ENCODE data around the gene ATRX.
"Not testable (repeated sequence)": the region's sequence is repeated elsewhere in the genome, so short reads cannot be mapped to it uniquely, and the experiment has no call there.

The ATRX gene

GRCh38 chrX:77635373-77635772 lies 150.6 kb downstream of the ATRX start:
- no peak overlapping the region for H3K9ac ChIP-seq (ENCODE audit: low read depth in 1 of 2, low read length in 2 of 2)
- H3K27ac ChIP-seq (ENCODE audit: low read depth in 2 of 2, low read length in 2 of 2) = no peak overlapping the region
- H3K9me3 ChIP-seq (ENCODE audit: control insufficient read depth in 2 of 2, low read length in 2 of 2) = no peaks in the 10 kb centered on the region
- H3K4me1 ChIP-seq (ENCODE audit: control insufficient read depth in 2 of 2, insufficient read depth in 2 of 2, low read length in 2 of 2) = no peaks in the 10 kb centered on the region
- H3K27me3 ChIP-seq (ENCODE audit: control insufficient read depth in 2 of 2, insufficient read depth in 2 of 2, low read length in 2 of 2) = no peaks in the 10 kb centered on the region
- H3K36me3 ChIP-seq (ENCODE audit: control insufficient read depth in 2 of 2, insufficient read depth in 2 of 2, low read length in 2 of 2) = peaks cover 0 to 11% of the 10 kb centered on the region in 2 donors
- H3K4me3 ChIP-seq (ENCODE audit: low read length in 2 of 2) = no peak overlapping the region

- Histone ChIP-seq H3K27ac (ENCODE audit: low read depth in 2 of 2, low read length in 2 of 2) (no peak overlapping the region), H3K9me3 (ENCODE audit: control insufficient read depth in 2 of 2, low read length in 2 of 2) (no peaks in the 10 kb centered on the region), H3K27me3 (ENCODE audit: control insufficient read depth in 2 of 2, insufficient read depth in 2 of 2, low read length in 2 of 2) (no peaks in the 10 kb centered on the region), H3K36me3 (ENCODE audit: control insufficient read depth in 2 of 2, insufficient read depth in 2 of 2, low read length in 2 of 2) (no peaks in the 10 kb centered on the region), H3K4me1 (ENCODE audit: control insufficient read depth in 2 of 2, insufficient read depth in 2 of 2, low read length in 2 of 2) (no peaks in the 10 kb centered on the region), H3K4me3 (ENCODE audit: low read length in 2 of 2) (no peak overlapping the region), H3K9ac (ENCODE audit: low read depth in 1 of 2, low read length in 2 of 2) (no peak overlapping the region)
Observed at GRCh38 chrX:77628294-77629025, 157.6 kb downstream of the ATRX start.

- Histone ChIP-seq H3K27me3 (ENCODE audit: control insufficient read depth in 2 of 2, insufficient read depth in 2 of 2, low read length in 2 of 2) (no peaks in the 10 kb centered on the region), H3K4me1 (ENCODE audit: control insufficient read depth in 2 of 2, insufficient read depth in 2 of 2, low read length in 2 of 2) (no peaks in the 10 kb centered on the region), H3K9me3 (ENCODE audit: control insufficient read depth in 2 of 2, low read length in 2 of 2) (no peaks in the 10 kb centered on the region), H3K36me3 (ENCODE audit: control insufficient read depth in 2 of 2, insufficient read depth in 2 of 2, low read length in 2 of 2) (no peaks in the 10 kb centered on the region), H3K4me3 (ENCODE audit: low read length in 2 of 2) (no peak overlapping the region), H3K27ac (ENCODE audit: low read depth in 2 of 2, low read length in 2 of 2) (no peak overlapping the region), H3K9ac (ENCODE audit: low read depth in 1 of 2, low read length in 2 of 2) (no peak overlapping the region)
Observed at GRCh38 chrX:77622672-77623071, 163.3 kb downstream of the ATRX start.

- no peaks in the 10 kb centered on the region for H3K4me1 ChIP-seq (ENCODE audit: control insufficient read depth in 2 of 2, insufficient read depth in 2 of 2, low read length in 2 of 2)
- H3K36me3 ChIP-seq (ENCODE audit: control insufficient read depth in 2 of 2, insufficient read depth in 2 of 2, low read length in 2 of 2) = no peaks in the 10 kb centered on the region
- H3K9ac ChIP-seq (ENCODE audit: low read depth in 1 of 2, low read length in 2 of 2) = no peak overlapping the region
- H3K27me3 ChIP-seq (ENCODE audit: control insufficient read depth in 2 of 2, insufficient read depth in 2 of 2, low read length in 2 of 2) = no peaks in the 10 kb centered on the region
- no peaks in the 10 kb centered on the region for H3K9me3 ChIP-seq (ENCODE audit: control insufficient read depth in 2 of 2, low read length in 2 of 2)
- H3K27ac ChIP-seq (ENCODE audit: low read depth in 2 of 2, low read length in 2 of 2) = no peak overlapping the region
- H3K4me3 ChIP-seq (ENCODE audit: low read length in 2 of 2) = no peak overlapping the region
Observed at GRCh38 chrX:77622233-77622632, 163.8 kb downstream of the ATRX start.

GRCh38 chrX:77621453-77621852 lies 164.6 kb downstream of the ATRX start:
- not testable (repeated sequence) for H3K9me3 ChIP-seq (ENCODE audit: control insufficient read depth in 2 of 2, low read length in 2 of 2); H3K27ac ChIP-seq (ENCODE audit: low read depth in 2 of 2, low read length in 2 of 2); H3K36me3 ChIP-seq (ENCODE audit: control insufficient read depth in 2 of 2, insufficient read depth in 2 of 2, low read length in 2 of 2); H3K9ac ChIP-seq (ENCODE audit: low read depth in 1 of 2, low read length in 2 of 2); H3K27me3 ChIP-seq (ENCODE audit: control insufficient read depth in 2 of 2, insufficient read depth in 2 of 2, low read length in 2 of 2); H3K4me1 ChIP-seq (ENCODE audit: control insufficient read depth in 2 of 2, insufficient read depth in 2 of 2, low read length in 2 of 2); H3K4me3 ChIP-seq (ENCODE audit: low read length in 2 of 2)

- no peaks in the 10 kb centered on the region for H3K4me1 ChIP-seq (ENCODE audit: control insufficient read depth in 2 of 2, insufficient read depth in 2 of 2, low read length in 2 of 2)
- no peak overlapping the region for H3K27ac ChIP-seq (ENCODE audit: low read depth in 2 of 2, low read length in 2 of 2)
- peaks cover 2 to 4% of the 10 kb centered on the region in 2 donors for H3K36me3 ChIP-seq (ENCODE audit: control insufficient read depth in 2 of 2, insufficient read depth in 2 of 2, low read length in 2 of 2)
- H3K4me3 ChIP-seq (ENCODE audit: low read length in 2 of 2) = no peak overlapping the region
- H3K9me3 ChIP-seq (ENCODE audit: control insufficient read depth in 2 of 2, low read length in 2 of 2) = no peaks in the 10 kb centered on the region
- H3K9ac ChIP-seq (ENCODE audit: low read depth in 1 of 2, low read length in 2 of 2) = no peak overlapping the region
- no peaks in the 10 kb centered on the region for H3K27me3 ChIP-seq (ENCODE audit: control insufficient read depth in 2 of 2, insufficient read depth in 2 of 2, low read length in 2 of 2)
Observed at GRCh38 chrX:77617206-77617605, 168.8 kb downstream of the ATRX start.

- H3K27ac ChIP-seq (ENCODE audit: low read depth in 2 of 2, low read length in 2 of 2) = no peak overlapping the region
- no peaks in the 10 kb centered on the region for H3K27me3 ChIP-seq (ENCODE audit: control insufficient read depth in 2 of 2, insufficient read depth in 2 of 2, low read length in 2 of 2)
- no peaks in the 10 kb centered on the region for H3K36me3 ChIP-seq (ENCODE audit: control insufficient read depth in 2 of 2, insufficient read depth in 2 of 2, low read length in 2 of 2)
- no peaks in the 10 kb centered on the region for H3K4me1 ChIP-seq (ENCODE audit: control insufficient read depth in 2 of 2, insufficient read depth in 2 of 2, low read length in 2 of 2)
- no peaks in the 10 kb centered on the region for H3K9me3 ChIP-seq (ENCODE audit: control insufficient read depth in 2 of 2, low read length in 2 of 2)
- H3K4me3 ChIP-seq (ENCODE audit: low read length in 2 of 2) = no peak overlapping the region
- H3K9ac ChIP-seq (ENCODE audit: low read depth in 1 of 2, low read length in 2 of 2) = no peak overlapping the region
Observed at GRCh38 chrX:77603635-77604336, 182.2 kb downstream of the ATRX start.

GRCh38 chrX:77597511-77597910 lies 188.5 kb downstream of the ATRX start:
- H3K9me3 ChIP-seq (ENCODE audit: control insufficient read depth in 2 of 2, low read length in 2 of 2) = no peaks in the 10 kb centered on the region
- no peak overlapping the region for H3K27ac ChIP-seq (ENCODE audit: low read depth in 2 of 2, low read length in 2 of 2)
- H3K4me3 ChIP-seq (ENCODE audit: low read length in 2 of 2) = no peak overlapping the region
- no peaks in the 10 kb centered on the region for H3K4me1 ChIP-seq (ENCODE audit: control insufficient read depth in 2 of 2, insufficient read depth in 2 of 2, low read length in 2 of 2)
- no peaks in the 10 kb centered on the region for H3K36me3 ChIP-seq (ENCODE audit: control insufficient read depth in 2 of 2, insufficient read depth in 2 of 2, low read length in 2 of 2)
- H3K27me3 ChIP-seq (ENCODE audit: control insufficient read depth in 2 of 2, insufficient read depth in 2 of 2, low read length in 2 of 2) = no peaks in the 10 kb centered on the region
- H3K9ac ChIP-seq (ENCODE audit: low read depth in 1 of 2, low read length in 2 of 2) = no peak overlapping the region

- H3K9ac ChIP-seq (ENCODE audit: low read depth in 1 of 2, low read length in 2 of 2) = no peak overlapping the region
- no peaks in the 10 kb centered on the region for H3K9me3 ChIP-seq (ENCODE audit: control insufficient read depth in 2 of 2, low read length in 2 of 2)
- H3K27me3 ChIP-seq (ENCODE audit: control insufficient read depth in 2 of 2, insufficient read depth in 2 of 2, low read length in 2 of 2) = no peaks in the 10 kb centered on the region
- H3K36me3 ChIP-seq (ENCODE audit: control insufficient read depth in 2 of 2, insufficient read depth in 2 of 2, low read length in 2 of 2) = no peaks in the 10 kb centered on the region
- no peaks in the 10 kb centered on the region for H3K4me1 ChIP-seq (ENCODE audit: control insufficient read depth in 2 of 2, insufficient read depth in 2 of 2, low read length in 2 of 2)
- no peak overlapping the region for H3K27ac ChIP-seq (ENCODE audit: low read depth in 2 of 2, low read length in 2 of 2)
- no peak overlapping the region for H3K4me3 ChIP-seq (ENCODE audit: low read length in 2 of 2)
Observed at GRCh38 chrX:77597090-77597489, 188.9 kb downstream of the ATRX start.

GRCh38 chrX:77595848-77596247 lies 190.2 kb downstream of the ATRX start:
- Histone ChIP-seq H3K4me1 (ENCODE audit: control insufficient read depth in 2 of 2, insufficient read depth in 2 of 2, low read length in 2 of 2) (no peaks in the 10 kb centered on the region), H3K27me3 (ENCODE audit: control insufficient read depth in 2 of 2, insufficient read depth in 2 of 2, low read length in 2 of 2) (no peaks in the 10 kb centered on the region), H3K9ac (ENCODE audit: low read depth in 1 of 2, low read length in 2 of 2) (no peak overlapping the region), H3K27ac (ENCODE audit: low read depth in 2 of 2, low read length in 2 of 2) (no peak overlapping the region), H3K36me3 (ENCODE audit: control insufficient read depth in 2 of 2, insufficient read depth in 2 of 2, low read length in 2 of 2) (no peaks in the 10 kb centered on the region), H3K4me3 (ENCODE audit: low read length in 2 of 2) (no peak overlapping the region), H3K9me3 (ENCODE audit: control insufficient read depth in 2 of 2, low read length in 2 of 2) (no peaks in the 10 kb centered on the region)
